B cell (primary cell): ENCODE results near the gene KLHL36.

Experiments used
- EZH2 ChIP-seq: IDR thresholded peaks from 2 replicates; pipeline ENCODE4 v1.6.1; 2012; ENCODE audit warnings: borderline replicate concordance, low read depth, mild to moderate bottlenecking, moderate library complexity, low read length; ENCODE audit not compliant: insufficient read depth, poor library complexity, severe bottlenecking
- TF ChIP-seq, protein P1 (sequence below): fragments of 200-600 bp; IDR thresholded peaks from one replicate; pipeline ENCODE4 v1.8.0; 2022; ENCODE audit warnings: antibody characterized with exemption, mild to moderate bottlenecking

DNA sequence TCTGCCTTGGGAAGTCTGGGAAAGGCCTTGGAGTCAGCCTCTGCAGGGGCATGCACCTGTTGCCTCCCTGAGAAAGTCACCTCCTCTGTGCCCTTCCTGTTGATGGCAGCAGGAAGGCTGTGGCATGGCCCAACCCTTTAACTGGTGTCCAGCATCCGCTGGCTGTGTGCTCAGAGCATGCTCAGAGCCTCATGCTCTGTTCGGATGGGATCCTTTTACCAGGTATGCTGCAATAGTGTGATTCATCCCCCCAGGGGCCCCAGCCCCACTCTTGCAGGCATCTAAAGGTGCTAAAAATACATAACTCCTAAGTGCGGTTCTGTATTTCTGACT, 24.9 kb downstream of the KLHL36 start:
- TF ChIP-seq, protein P1, sequence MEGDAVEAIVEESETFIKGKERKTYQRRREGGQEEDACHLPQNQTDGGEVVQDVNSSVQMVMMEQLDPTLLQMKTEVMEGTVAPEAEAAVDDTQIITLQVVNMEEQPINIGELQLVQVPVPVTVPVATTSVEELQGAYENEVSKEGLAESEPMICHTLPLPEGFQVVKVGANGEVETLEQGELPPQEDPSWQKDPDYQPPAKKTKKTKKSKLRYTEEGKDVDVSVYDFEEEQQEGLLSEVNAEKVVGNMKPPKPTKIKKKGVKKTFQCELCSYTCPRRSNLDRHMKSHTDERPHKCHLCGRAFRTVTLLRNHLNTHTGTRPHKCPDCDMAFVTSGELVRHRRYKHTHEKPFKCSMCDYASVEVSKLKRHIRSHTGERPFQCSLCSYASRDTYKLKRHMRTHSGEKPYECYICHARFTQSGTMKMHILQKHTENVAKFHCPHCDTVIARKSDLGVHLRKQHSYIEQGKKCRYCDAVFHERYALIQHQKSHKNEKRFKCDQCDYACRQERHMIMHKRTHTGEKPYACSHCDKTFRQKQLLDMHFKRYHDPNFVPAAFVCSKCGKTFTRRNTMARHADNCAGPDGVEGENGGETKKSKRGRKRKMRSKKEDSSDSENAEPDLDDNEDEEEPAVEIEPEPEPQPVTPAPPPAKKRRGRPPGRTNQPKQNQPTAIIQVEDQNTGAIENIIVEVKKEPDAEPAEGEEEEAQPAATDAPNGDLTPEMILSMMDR, result no peak
- no peak for TF ChIP-seq EZH2
